Stimulated activated CD8-positive, alpha-beta memory T cell treated with anti-CD3 and anti-CD28 coated beads, Interleukin-2, amount 100 ng/mL, for 48 hours (primary cell): ENCODE measurements around the gene LCNL1.
"Not testable (repeated sequence)": the region's sequence is repeated elsewhere in the genome, so short reads cannot be mapped to it uniquely, and the experiment has no call there.

Experiments
- DNase-seq, 2 donors: peaks; one replicate each; pipeline ENCODE4 v3.0.0-alpha.2; 2020; ENCODE audit warnings: low read depth in 2 of 2

The LCNL1 gene

GRCh38 chr9:137025517-137025966 lies 42.7 kb downstream of the LCNL1 start:
- no peak for DNase-seq

GRCh38 chr9:137026384-137026783 lies 43.6 kb downstream of the LCNL1 start:
- DNase-seq, result no peak

- DNase-seq, result no peak
Observed at GRCh38 chr9:137026828-137027227, 44.0 kb downstream of the LCNL1 start.

GRCh38 chr9:137027369-137028262 lies 44.8 kb downstream of the LCNL1 start, which contains the start of gene ABCA2:
TSS of gene ABCA2 (minus strand) at chr9:137028237. CDS start at chr9:137028140, 97 bp downstream.
- DNase-seq, result no peak

GRCh38 chr9:137028263-137029057 lies 45.7 kb downstream of the LCNL1 start:
- peak; percentile 52 to 57 for DNase-seq

GRCh38 chr9:137029058-137029936 lies 46.5 kb downstream of the LCNL1 start:
- peak; percentile 71 to 79 for DNase-seq

- DNase-seq, result no peak
Observed at GRCh38 chr9:137030006-137030405, 47.2 kb downstream of the LCNL1 start.

- DNase-seq, result peak; percentile 40 to 44
Observed at GRCh38 chr9:137030538-137031527, 48.0 kb downstream of the LCNL1 start.

- DNase-seq, result peak in 1 of 2 donors; percentile 35
Observed at GRCh38 chr9:137031904-137032640, 49.3 kb downstream of the LCNL1 start, which contains the start of gene FUT7. TSS of gene FUT7 (minus strand) at chr9:137032088. CDS start at chr9:137031991, 97 bp downstream.

GRCh38 chr9:137032858-137033257 lies 50.1 kb downstream of the LCNL1 start:
- no peak for DNase-seq

GRCh38 chr9:137033481-137033880 lies 50.7 kb downstream of the LCNL1 start:
- DNase-seq, result not testable (repeated sequence)

- DNase-seq, result no peak
Observed at GRCh38 chr9:137034039-137034708, 51.4 kb downstream of the LCNL1 start.

- peak; percentile 73 to 83 for DNase-seq
Observed at GRCh38 chr9:137034709-137035506, 52.1 kb downstream of the LCNL1 start.
